ENCODE measurements around the gene ABCF2. TPM values are rescaled to one million over a fixed set of nuclear protein-coding genes. Genes with fewer than 3 reads are reported as not detected.

The ABCF2 gene
- total and polyA plus RNA-seq, 10 donors: 9.2 to 30.0 (median 27.0) TPM

GRCh38 chr7:151208253-151208862, 18.6 kb downstream of the ABCF2 start:
- peaks cover 0 to 47% (median 12%) of the 10 kb centered on the region in 7 donors for H3K27me3 ChIP-seq (replicated peaks in 1 of 7)
- 73 to 79% (median 78%) methylated on average over 9 of the region's 9 CpGs for WGBS, 5 donors
- peaks cover 0 to 18% (median 14%) of the 10 kb centered on the region in 6 donors for H3K36me3 ChIP-seq
- TF ChIP-seq POLR2AphosphoS5 (IDR thresholded peaks at IDR 0.05) (no peak), POLR2A (IDR thresholded peaks at IDR 0.05) (no peak)
- TF ChIP-seq, protein P1, sequence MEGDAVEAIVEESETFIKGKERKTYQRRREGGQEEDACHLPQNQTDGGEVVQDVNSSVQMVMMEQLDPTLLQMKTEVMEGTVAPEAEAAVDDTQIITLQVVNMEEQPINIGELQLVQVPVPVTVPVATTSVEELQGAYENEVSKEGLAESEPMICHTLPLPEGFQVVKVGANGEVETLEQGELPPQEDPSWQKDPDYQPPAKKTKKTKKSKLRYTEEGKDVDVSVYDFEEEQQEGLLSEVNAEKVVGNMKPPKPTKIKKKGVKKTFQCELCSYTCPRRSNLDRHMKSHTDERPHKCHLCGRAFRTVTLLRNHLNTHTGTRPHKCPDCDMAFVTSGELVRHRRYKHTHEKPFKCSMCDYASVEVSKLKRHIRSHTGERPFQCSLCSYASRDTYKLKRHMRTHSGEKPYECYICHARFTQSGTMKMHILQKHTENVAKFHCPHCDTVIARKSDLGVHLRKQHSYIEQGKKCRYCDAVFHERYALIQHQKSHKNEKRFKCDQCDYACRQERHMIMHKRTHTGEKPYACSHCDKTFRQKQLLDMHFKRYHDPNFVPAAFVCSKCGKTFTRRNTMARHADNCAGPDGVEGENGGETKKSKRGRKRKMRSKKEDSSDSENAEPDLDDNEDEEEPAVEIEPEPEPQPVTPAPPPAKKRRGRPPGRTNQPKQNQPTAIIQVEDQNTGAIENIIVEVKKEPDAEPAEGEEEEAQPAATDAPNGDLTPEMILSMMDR (IDR thresholded peaks at IDR 0.05 in 8 of 11, conservative IDR thresholded peaks at IDR 0.05 in 3 of 11): no peak
- H3K9me3 ChIP-seq: no peaks in the 10 kb centered on the region
- peak; percentile 30 for DNase-seq
- intact Hi-C loops (cut with DNase I; ENCODE audit: low total_unique reads): no loop called here
- H3K27ac ChIP-seq: peak overlapping the region in 2 of 8 donors; percentile 26 to 49
- H3K4me1 ChIP-seq: peaks cover 0 to 16% (median 0%) of the 10 kb centered on the region in 6 donors
- no peak overlapping the region for H3K4me3 ChIP-seq

- H3K27me3 ChIP-seq (replicated peaks in 1 of 7): peaks cover 0 to 52% (median 12%) of the 10 kb centered on the region in 7 donors
- peaks cover 0 to 12% (median 8%) of the 10 kb centered on the region in 6 donors for H3K36me3 ChIP-seq
- no peak overlapping the region for H3K4me3 ChIP-seq
- peak; percentile 63 for DNase-seq
- H3K27ac ChIP-seq: peak overlapping the region in 3 of 8 donors; percentile 11 to 49 (median 26)
- no peaks in the 10 kb centered on the region for H3K9me3 ChIP-seq
- no peak for TF ChIP-seq POLR2A (IDR thresholded peaks at IDR 0.05)
- TF ChIP-seq, protein P1 (IDR thresholded peaks at IDR 0.05 in 8 of 11, conservative IDR thresholded peaks at IDR 0.05 in 3 of 11): no peak
- peak in 1 of 3 donors; percentile 30 for TF ChIP-seq POLR2AphosphoS5 (IDR thresholded peaks at IDR 0.05)
- WGBS, 5 donors: 73 to 85% (median 81%) methylated on average over 6 to 12 of the region's 12 CpGs
- peaks cover 0 to 16% (median 0%) of the 10 kb centered on the region in 6 donors for H3K4me1 ChIP-seq
- intact Hi-C loops (cut with DNase I; ENCODE audit: low total_unique reads): no loop called here
Observed at GRCh38 chr7:151207804-151208203, 19.2 kb downstream of the ABCF2 start.

- TF ChIP-seq, protein P1 (IDR thresholded peaks at IDR 0.05 in 8 of 11, conservative IDR thresholded peaks at IDR 0.05 in 3 of 11): no peak
- TF ChIP-seq POLR2A (IDR thresholded peaks at IDR 0.05) (no peak), POLR2AphosphoS5 (IDR thresholded peaks at IDR 0.05) (no peak)
- peaks cover 0 to 16% (median 0%) of the 10 kb centered on the region in 6 donors for H3K4me1 ChIP-seq
- peaks cover 0 to 7% (median 3%) of the 10 kb centered on the region in 6 donors for H3K36me3 ChIP-seq
- H3K9me3 ChIP-seq: no peaks in the 10 kb centered on the region
- intact Hi-C loops (cut with DNase I; ENCODE audit: low total_unique reads): no loop called here
- 21 to 43% (median 28%) methylated on average over 9 of the region's 9 CpGs for WGBS, 5 donors
- no peak overlapping the region for H3K4me3 ChIP-seq
- DNase-seq: no peak
- H3K27ac ChIP-seq: peak overlapping the region in 3 of 8 donors; percentile 11 to 49 (median 26)
- peaks cover 0 to 52% (median 12%) of the 10 kb centered on the region in 7 donors for H3K27me3 ChIP-seq (replicated peaks in 1 of 7)
Observed at GRCh38 chr7:151207315-151207714, 19.7 kb downstream of the ABCF2 start.

DNA sequence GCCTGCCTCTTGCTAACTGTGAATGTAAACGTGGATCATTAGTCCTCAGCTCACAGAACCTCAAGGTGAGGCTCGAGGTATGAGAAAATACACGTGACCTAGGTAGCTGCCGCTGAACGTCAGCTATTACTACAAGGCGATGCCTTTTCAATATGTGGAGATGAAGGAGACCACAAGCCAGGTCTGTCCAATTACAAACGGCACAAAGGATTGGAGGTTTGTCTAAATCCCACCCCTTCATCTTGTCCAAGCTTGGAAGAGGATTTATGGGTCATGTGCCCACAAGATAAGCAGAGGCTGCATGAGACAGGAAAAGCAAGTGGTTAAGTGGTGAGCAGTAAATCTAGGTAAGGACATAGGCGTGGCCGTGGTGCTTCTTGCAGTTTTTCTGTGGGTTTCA, 20.1 kb downstream of the ABCF2 start:
- peak; percentile 4 for DNase-seq
- Histone ChIP-seq H3K9me3 (no peaks in the 10 kb centered on the region), H3K27me3 (replicated peaks in 1 of 7) (peaks cover 0 to 52% (median 12%) of the 10 kb centered on the region in 7 donors), H3K4me3 (no peak overlapping the region), H3K4me1 (peaks cover 0 to 16% (median 0%) of the 10 kb centered on the region in 6 donors), H3K36me3 (peaks cover 0 to 3% (median 0%) of the 10 kb centered on the region in 6 donors), H3K27ac (peak overlapping the region in 2 of 8 donors; percentile 46 to 49)
- WGBS, 5 donors: 13 to 44% (median 20%) methylated on average over 9 of the region's 9 CpGs
- intact Hi-C loops (cut with DNase I; ENCODE audit: low total_unique reads): no loop called here
- TF ChIP-seq, protein P1 (IDR thresholded peaks at IDR 0.05 in 8 of 11, conservative IDR thresholded peaks at IDR 0.05 in 3 of 11): no peak
- TF ChIP-seq POLR2AphosphoS5 (IDR thresholded peaks at IDR 0.05): no peak
- no peak for TF ChIP-seq POLR2A (IDR thresholded peaks at IDR 0.05)

Measured in spleen (tissue), 11 donors.